Brain pericyte (primary cell): Measurements from ENCODE around the gene ADAMTS3.

ENCODE experiments used
- DNase-seq: peaks from one replicate; pipeline ENCODE4 v3.0.0-alpha.2; 2012; ENCODE audit warnings: low read depth, low spot score

ADAMTS3 gene

GRCh38 chr4:72295966-72296557 is 273.0 kb downstream of the ADAMTS3 start:
- DNase-seq, result no peak

GRCh38 chr4:72290737-72291136 is 278.3 kb downstream of the ADAMTS3 start:
- no peak for DNase-seq

GRCh38 chr4:72286910-72287309 is 282.1 kb downstream of the ADAMTS3 start:
- no peak for DNase-seq

- DNase-seq, result no peak
These were observed 282.8 kb downstream of the ADAMTS3 start for GRCh38 chr4:72286185-72286584.

GRCh38 chr4:72283357-72283756 is 285.7 kb downstream of the ADAMTS3 start:
- no peak for DNase-seq

- DNase-seq, result no peak
These were observed 288.8 kb downstream of the ADAMTS3 start for GRCh38 chr4:72280252-72280651.

GRCh38 chr4:72275381-72275780 is 293.6 kb downstream of the ADAMTS3 start:
- DNase-seq, result no peak

GRCh38 chr4:72274251-72274650 is 294.8 kb downstream of the ADAMTS3 start:
- no peak for DNase-seq

GRCh38 chr4:72255269-72255668 is 313.8 kb downstream of the ADAMTS3 start:
- DNase-seq, result no peak

- no peak for DNase-seq
These were observed 325.4 kb downstream of the ADAMTS3 start for GRCh38 chr4:72243641-72244040.

GRCh38 chr4:72239487-72240116 is 329.4 kb downstream of the ADAMTS3 start:
- no peak for DNase-seq
